ENCODE data around the gene GPRC5C.
A peak's percentile ranks its signal among the peaks of the same experiment; 100 is the strongest.

The GPRC5C gene

GRCh38 chr17:74442670-74443515 is 11.0 kb downstream of the GPRC5C start (continued):
- 0 out of 2 replicates have a peak, but pooled peaks have one; percentile 25 for TF ChIP-seq ZBTB44 (tag by site-specific recombination; IDR thresholded peaks at IDR 0.05)
- TF ChIP-seq KLF9 (tag by site-specific recombination; IDR thresholded peaks at IDR 0.05; ENCODE audit: low read depth), result no peak; the same call in 1 of the 2 replicates
- TF ChIP-seq CTCF (tag by site-specific recombination; IDR thresholded peaks at IDR 0.05), result no peak
- no peak for TF ChIP-seq ZNF362 (tag by site-specific recombination; IDR thresholded peaks at IDR 0.05)
- TF ChIP-seq KLF10 (tag by site-specific recombination; IDR thresholded peaks at IDR 0.05), result peak; percentile 70
- TF ChIP-seq ZNF148 (tag by site-specific recombination; IDR thresholded peaks at IDR 0.05; ENCODE audit: borderline replicate concordance), result no peak
- TF ChIP-seq ZNF37A (tag by site-specific recombination; IDR thresholded peaks at IDR 0.05), result no peak
- TF ChIP-seq RBAK (tag by site-specific recombination; IDR thresholded peaks at IDR 0.05), result no peak
- 0 out of 2 replicates have a peak, but pooled peaks have one; percentile 10 for TF ChIP-seq ZFHX2 (tag by site-specific recombination; conservative IDR thresholded peaks at IDR 0.05)
- TF ChIP-seq GFI1B (tag by site-specific recombination; IDR thresholded peaks at IDR 0.05), result no peak
- no peak for TF ChIP-seq ZNF311 (tag by site-specific recombination; IDR thresholded peaks at IDR 0.05; ENCODE audit: borderline replicate concordance)
- peak; percentile 46; the same call in 1 of the 2 replicates for TF ChIP-seq ZNF660 (tag by site-specific recombination; IDR thresholded peaks at IDR 0.05)
- TF ChIP-seq ZBTB17 (tag by site-specific recombination; IDR thresholded peaks at IDR 0.05), result peak; percentile 56; the same call in 1 of the 2 replicates
- TF ChIP-seq ZNF621 (tag by site-specific recombination; IDR thresholded peaks at IDR 0.05), result no peak
- TF ChIP-seq ZFP3 (tag by site-specific recombination; IDR thresholded peaks at IDR 0.05; ENCODE audit: low read depth), result no peak
- no peak for TF ChIP-seq ZNF785 (tag by site-specific recombination; IDR thresholded peaks at IDR 0.05)
- no peak for TF ChIP-seq ZNF174 (tag by site-specific recombination; IDR thresholded peaks at IDR 0.05)
- peak; percentile 94 for TF ChIP-seq TCF7L2 (IDR thresholded peaks at IDR 0.05; ENCODE audit: borderline replicate concordance, low read depth, low read length)
- TF ChIP-seq PBX3 (CRISPR knock-in tag; IDR thresholded peaks at IDR 0.05), result no peak
- TF ChIP-seq ZNF837 (tag by site-specific recombination; IDR thresholded peaks at IDR 0.05), result no peak
- no peak for TF ChIP-seq ZBTB7A (tag by site-specific recombination; IDR thresholded peaks at IDR 0.05; ENCODE audit: low read depth)
- peak; percentile 53 for TF ChIP-seq ZNF341 (tag by site-specific recombination; IDR thresholded peaks at IDR 0.05; ENCODE audit: low read depth)
- no peak for TF ChIP-seq ZNF157 (tag by site-specific recombination; IDR thresholded peaks at IDR 0.05)
- no peak for TF ChIP-seq ZNF214 (tag by site-specific recombination; IDR thresholded peaks at IDR 0.05; ENCODE audit: borderline replicate concordance)
- no peak for TF ChIP-seq HOXD13 (CRISPR knock-in tag; IDR thresholded peaks at IDR 0.05; ENCODE audit: borderline replicate concordance)
- no peak for TF ChIP-seq ZNF501 (tag by site-specific recombination; IDR thresholded peaks at IDR 0.05)
- no peak for TF ChIP-seq ZNF274 (IDR thresholded peaks at IDR 0.05; ENCODE audit: low read length)
- TF ChIP-seq ZNF274 (tag by site-specific recombination; IDR thresholded peaks at IDR 0.05; ENCODE audit: borderline replicate concordance), result no peak
- TF ChIP-seq PATZ1 (tag by site-specific recombination; IDR thresholded peaks at IDR 0.05), result peak; percentile 64; the same call in 1 of the 2 replicates
- TF ChIP-seq ZNF211 (tag by site-specific recombination; IDR thresholded peaks at IDR 0.05; ENCODE audit: low read depth), result no peak
